ENCODE data around the gene NCOA5.

The NCOA5 gene

DNA sequence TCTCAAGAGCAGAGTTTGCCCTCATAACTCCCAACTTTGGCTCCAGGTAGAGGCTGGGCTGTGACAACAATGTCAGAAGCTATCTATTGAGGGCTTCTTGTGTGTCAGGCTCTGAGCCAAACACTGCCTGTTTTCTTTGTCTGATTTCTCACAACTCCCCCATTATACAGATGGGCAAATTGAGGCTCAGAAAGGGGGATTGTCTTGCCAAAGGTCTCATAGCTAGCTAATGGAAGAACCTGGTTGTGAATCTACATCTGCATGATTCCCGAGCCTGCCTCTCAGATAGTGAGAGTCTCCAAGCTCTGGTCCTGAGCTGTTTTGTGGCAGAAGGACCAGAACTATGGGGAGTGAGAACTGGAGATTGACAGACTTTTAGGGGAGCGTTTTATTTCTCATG is 29.8 kb upstream of the NCOA5 start:
- peaks cover 0 to 3% of the 10 kb centered on the region in 2 donors for H3K4me1 ChIP-seq (ENCODE audit: control insufficient read depth in 2 of 2, insufficient read depth in 1 of 2, low read depth in 1 of 2, low read length in 2 of 2)
- H3K36me3 ChIP-seq (replicated peaks in 1 of 2; ENCODE audit: control insufficient read depth in 2 of 2, insufficient read depth in 2 of 2, low read length in 2 of 2), result peaks cover 0 to 1% of the 10 kb centered on the region in 2 donors
- no peak overlapping the region for H3K4me2 ChIP-seq (ENCODE audit: insufficient read depth, low read length, poor library complexity, severe bottlenecking)
- H3K27ac ChIP-seq (replicated peaks; ENCODE audit: low read length), result no peak overlapping the region
- no peak overlapping the region for H3K4me3 ChIP-seq (ENCODE audit: low read length in 2 of 2)
- H3K4ac ChIP-seq (ENCODE audit: low read length), result no peak overlapping the region
- H3K27me3 ChIP-seq (ENCODE audit: control insufficient read depth in 3 of 3, insufficient read depth in 3 of 3, low read depth in 1 of 3, low read length in 3 of 3), result peaks cover 0 to 41% (median 2%) of the 10 kb centered on the region in 3 experiments
- H3K18ac ChIP-seq (ENCODE audit: low read length), result no peak overlapping the region
- no peak overlapping the region for H2BK15ac ChIP-seq (ENCODE audit: low read length)
- WGBS, 2 donors (ENCODE audit: extremely low coverage in 2 of 2, insufficient read length in 2 of 2, insufficient replicate concordance in 1 of 2), result no CpG with 5 or more reads among the region's 2 CpGs
- no peak overlapping the region for H2BK120ac ChIP-seq (ENCODE audit: low read depth, low read length)
- H4K91ac ChIP-seq (ENCODE audit: low read depth, low read length, poor library complexity), result no peak overlapping the region
- H3K9me3 ChIP-seq (replicated peaks in 1 of 2; ENCODE audit: control insufficient read depth in 2 of 2, insufficient read depth in 1 of 2, low read depth in 1 of 2, low read length in 2 of 2), result no peaks in the 10 kb centered on the region
- H3K79me1 ChIP-seq (ENCODE audit: low read depth, low read length), result no peaks in the 10 kb centered on the region
- H3K9ac ChIP-seq (ENCODE audit: low read depth, low read length, poor library complexity), result no peak overlapping the region
- H2BK5ac ChIP-seq (ENCODE audit: low read length), result no peak overlapping the region
- DNase-seq (ENCODE audit: low spot score), result no peak
- H3K14ac ChIP-seq (ENCODE audit: low read length), result no peak overlapping the region
- no peak overlapping the region for H2AFZ ChIP-seq (ENCODE audit: low read length)
- no peak overlapping the region for H4K8ac ChIP-seq (ENCODE audit: low read depth, low read length)
- H2AK5ac ChIP-seq (ENCODE audit: low read depth, low read length), result peak overlapping the region; percentile 29
- H3K23ac ChIP-seq (ENCODE audit: low read depth, low read length, poor library complexity), result no peak overlapping the region
- H2BK12ac ChIP-seq (ENCODE audit: low read length), result no peak overlapping the region

DNA sequence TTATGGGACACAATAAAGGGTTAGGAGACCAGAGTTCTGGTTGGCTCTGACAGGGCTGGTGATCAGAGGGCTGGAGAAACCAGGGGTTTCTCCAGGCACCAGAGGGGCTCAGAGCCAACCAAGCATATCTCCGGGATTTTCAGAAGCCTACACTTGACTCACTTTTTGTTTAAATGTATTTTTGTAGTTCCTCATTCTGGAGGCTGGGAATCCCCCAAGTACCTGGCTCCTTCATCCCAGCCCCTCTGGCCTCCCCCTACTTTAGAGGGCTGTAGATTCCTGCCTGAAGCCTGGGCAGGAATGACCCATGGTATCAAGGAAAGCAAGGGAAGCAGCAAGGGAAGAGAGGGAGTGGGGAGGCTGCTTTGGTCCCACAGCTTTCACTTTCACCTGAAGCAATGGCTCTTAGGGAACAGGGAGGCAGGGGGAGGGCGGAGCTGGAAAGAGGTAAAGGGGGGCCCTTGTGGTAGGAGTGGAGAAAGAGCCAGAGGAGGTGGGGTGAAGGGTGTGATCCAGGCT is 29.3 kb upstream of the NCOA5 start:
- H3K27me3 ChIP-seq (ENCODE audit: control insufficient read depth in 3 of 3, insufficient read depth in 3 of 3, low read depth in 1 of 3, low read length in 3 of 3), result peaks cover 0 to 45% (median 2%) of the 10 kb centered on the region in 3 experiments

DNA sequence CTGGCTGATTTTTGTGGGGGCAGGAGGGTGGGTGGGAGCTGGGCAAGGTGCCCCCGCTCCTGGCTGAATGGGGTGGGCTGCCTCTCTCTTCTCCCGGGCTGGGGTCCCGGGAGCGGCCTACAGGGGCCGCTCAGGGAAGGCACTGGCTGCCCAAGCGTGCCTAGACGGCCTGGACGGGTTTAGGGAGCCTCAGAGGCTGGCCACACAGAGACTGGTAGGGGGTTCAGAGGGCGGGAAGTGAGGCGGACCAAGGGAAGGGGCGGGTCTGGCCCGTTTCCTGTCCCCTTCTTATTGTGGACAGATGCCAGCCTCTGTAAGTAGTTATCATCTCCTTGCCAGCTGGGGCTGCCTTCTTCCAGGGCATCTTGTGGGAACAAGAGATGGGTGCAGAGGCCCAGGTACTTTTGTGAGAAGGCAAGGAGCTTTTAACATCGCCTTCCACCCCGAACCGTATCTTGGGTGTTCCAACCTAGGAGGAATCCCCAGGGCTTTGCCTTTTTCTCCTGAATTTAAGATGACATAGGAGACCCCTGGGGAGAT is 28.8 kb upstream of the NCOA5 start:
- Histone ChIP-seq H2BK5ac (ENCODE audit: low read length) (no peak overlapping the region), H3K36me3 (replicated peaks in 1 of 2; ENCODE audit: control insufficient read depth in 2 of 2, insufficient read depth in 2 of 2, low read length in 2 of 2) (peaks cover 0 to 1% of the 10 kb centered on the region in 2 donors), H4K8ac (ENCODE audit: low read depth, low read length) (no peak overlapping the region), H2BK120ac (ENCODE audit: low read depth, low read length) (no peak overlapping the region), H2BK12ac (ENCODE audit: low read length) (no peak overlapping the region), H3K14ac (ENCODE audit: low read length) (no peak overlapping the region), H3K23ac (ENCODE audit: low read depth, low read length, poor library complexity) (no peak overlapping the region), H3K18ac (ENCODE audit: low read length) (no peak overlapping the region), H3K4me1 (ENCODE audit: control insufficient read depth in 2 of 2, insufficient read depth in 1 of 2, low read depth in 1 of 2, low read length in 2 of 2) (peaks cover 0 to 3% of the 10 kb centered on the region in 2 donors), H2AFZ (ENCODE audit: low read length) (peak overlapping the region; percentile 77), H3K9me3 (replicated peaks in 1 of 2; ENCODE audit: control insufficient read depth in 2 of 2, insufficient read depth in 1 of 2, low read depth in 1 of 2, low read length in 2 of 2) (no peaks in the 10 kb centered on the region), H3K79me1 (ENCODE audit: low read depth, low read length) (no peaks in the 10 kb centered on the region), H4K91ac (ENCODE audit: low read depth, low read length, poor library complexity) (no peak overlapping the region), H2AK5ac (ENCODE audit: low read depth, low read length) (no peak overlapping the region), H3K9ac (ENCODE audit: low read depth, low read length, poor library complexity) (no peak overlapping the region), H3K27me3 (ENCODE audit: control insufficient read depth in 3 of 3, insufficient read depth in 3 of 3, low read depth in 1 of 3, low read length in 3 of 3) (peaks cover 0 to 51% (median 2%) of the 10 kb centered on the region in 3 experiments), H3K27ac (replicated peaks; ENCODE audit: low read length) (no peak overlapping the region), H3K4ac (ENCODE audit: low read length) (no peak overlapping the region), H3K4me3 (ENCODE audit: low read length in 2 of 2) (peak overlapping the region; percentile 24 to 77), H2BK15ac (ENCODE audit: low read length) (no peak overlapping the region), H3K4me2 (ENCODE audit: insufficient read depth, low read length, poor library complexity, severe bottlenecking) (peak overlapping the region; percentile 51)
- DNase-seq (ENCODE audit: low spot score), result no peak
- WGBS, 2 donors (ENCODE audit: extremely low coverage in 2 of 2, insufficient read length in 2 of 2, insufficient replicate concordance in 1 of 2), result no CpG with 5 or more reads among the region's 15 CpGs

More for the DNA sequence above, 29.3 kb upstream of the NCOA5 start:
- DNase-seq (ENCODE audit: low spot score), result no peak
- Histone ChIP-seq H2BK5ac (ENCODE audit: low read length) (no peak overlapping the region), H4K8ac (ENCODE audit: low read depth, low read length) (no peak overlapping the region), H3K18ac (ENCODE audit: low read length) (no peak overlapping the region), H3K36me3 (replicated peaks in 1 of 2; ENCODE audit: control insufficient read depth in 2 of 2, insufficient read depth in 2 of 2, low read length in 2 of 2) (peaks cover 0 to 1% of the 10 kb centered on the region in 2 donors), H3K4me3 (ENCODE audit: low read length in 2 of 2) (no peak overlapping the region), H3K23ac (ENCODE audit: low read depth, low read length, poor library complexity) (no peak overlapping the region), H3K27ac (replicated peaks; ENCODE audit: low read length) (no peak overlapping the region), H3K4me1 (ENCODE audit: control insufficient read depth in 2 of 2, insufficient read depth in 1 of 2, low read depth in 1 of 2, low read length in 2 of 2) (peaks cover 0 to 3% of the 10 kb centered on the region in 2 donors), H4K91ac (ENCODE audit: low read depth, low read length, poor library complexity) (no peak overlapping the region), H3K14ac (ENCODE audit: low read length) (no peak overlapping the region), H3K79me1 (ENCODE audit: low read depth, low read length) (no peaks in the 10 kb centered on the region), H2BK12ac (ENCODE audit: low read length) (no peak overlapping the region), H2BK120ac (ENCODE audit: low read depth, low read length) (no peak overlapping the region), H3K9ac (ENCODE audit: low read depth, low read length, poor library complexity) (no peak overlapping the region), H2AFZ (ENCODE audit: low read length) (no peak overlapping the region), H3K4ac (ENCODE audit: low read length) (no peak overlapping the region), H2BK15ac (ENCODE audit: low read length) (no peak overlapping the region), H2AK5ac (ENCODE audit: low read depth, low read length) (peak overlapping the region; percentile 29), H3K4me2 (ENCODE audit: insufficient read depth, low read length, poor library complexity, severe bottlenecking) (no peak overlapping the region), H3K9me3 (replicated peaks in 1 of 2; ENCODE audit: control insufficient read depth in 2 of 2, insufficient read depth in 1 of 2, low read depth in 1 of 2, low read length in 2 of 2) (no peaks in the 10 kb centered on the region)
- WGBS, 2 donors (ENCODE audit: extremely low coverage in 2 of 2, insufficient read length in 2 of 2, insufficient replicate concordance in 1 of 2), result no CpG with 5 or more reads among the region's 2 CpGs

DNA sequence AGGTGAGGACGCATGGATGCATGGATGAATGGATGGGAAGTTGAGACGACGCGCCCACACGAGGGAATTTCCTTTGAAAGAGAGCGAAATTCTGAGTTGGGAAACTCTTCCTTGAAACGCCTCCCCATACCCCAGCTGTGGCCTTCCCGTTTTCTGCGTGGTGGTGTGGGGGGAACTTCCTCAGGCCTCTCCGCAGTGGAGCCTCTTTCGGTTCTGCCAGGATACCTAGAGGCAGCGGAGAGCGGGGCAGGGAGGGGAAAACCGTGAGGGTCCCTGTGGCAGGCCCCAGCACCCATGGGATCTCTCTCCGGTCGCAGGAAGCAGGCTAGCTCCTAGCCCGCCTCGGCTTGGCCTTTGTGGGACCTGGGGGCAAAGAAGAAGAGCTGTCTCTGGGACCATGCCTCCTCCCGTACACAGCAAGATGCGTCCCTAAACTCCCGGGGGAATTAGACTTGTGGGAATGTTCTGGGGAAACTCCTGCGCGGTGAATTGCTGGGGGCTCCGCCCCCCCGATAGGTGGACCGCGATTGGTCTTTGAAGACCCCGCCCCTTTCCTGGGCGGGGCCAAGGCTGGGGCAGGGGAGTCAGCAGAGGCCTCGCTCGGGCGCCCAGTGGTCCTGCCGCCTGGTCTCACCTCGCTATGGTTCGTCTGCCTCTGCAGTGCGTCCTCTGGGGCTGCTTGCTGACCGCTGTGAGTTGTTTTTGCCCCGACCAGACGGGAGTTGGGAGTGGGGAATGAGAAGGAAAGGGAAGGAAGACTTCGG is 28.1 kb upstream of the NCOA5 start, which contains the start of gene CD40:
Gene CD40 (plus strand): TSS at position 611 of the 764 bp plus-strand sequence. CDS start 30 bp downstream, at position 641.
- Histone ChIP-seq H2AFZ (ENCODE audit: low read length) (peak within 1 kb of the TSS; percentile 77), H3K4me3 (ENCODE audit: low read length in 2 of 2) (peak within 1 kb of the TSS; percentile 24 to 77), H3K36me3 (replicated peaks in 1 of 2; ENCODE audit: control insufficient read depth in 2 of 2, insufficient read depth in 2 of 2, low read length in 2 of 2) (peaks cover 0 to 1% of the 10 kb centered on the region in 2 donors), H3K9me3 (replicated peaks in 1 of 2; ENCODE audit: control insufficient read depth in 2 of 2, insufficient read depth in 1 of 2, low read depth in 1 of 2, low read length in 2 of 2) (no peaks in the 10 kb centered on the region), H2BK12ac (ENCODE audit: low read length) (no peak within 1 kb of the TSS), H3K4me2 (ENCODE audit: insufficient read depth, low read length, poor library complexity, severe bottlenecking) (peak within 1 kb of the TSS; percentile 66), H4K8ac (ENCODE audit: low read depth, low read length) (no peak within 1 kb of the TSS), H3K27me3 (ENCODE audit: control insufficient read depth in 3 of 3, insufficient read depth in 3 of 3, low read depth in 1 of 3, low read length in 3 of 3) (peaks cover 0 to 53% (median 2%) of the 10 kb centered on the region in 3 experiments), H3K4ac (ENCODE audit: low read length) (no peak within 1 kb of the TSS), H4K91ac (ENCODE audit: low read depth, low read length, poor library complexity) (no peak within 1 kb of the TSS), H3K27ac (replicated peaks; ENCODE audit: low read length) (no peak within 1 kb of the TSS), H2BK120ac (ENCODE audit: low read depth, low read length) (no peak within 1 kb of the TSS), H3K18ac (ENCODE audit: low read length) (peak within 1 kb of the TSS; percentile 23), H3K23ac (ENCODE audit: low read depth, low read length, poor library complexity) (no peak within 1 kb of the TSS), H3K79me1 (ENCODE audit: low read depth, low read length) (no peaks in the 10 kb centered on the region), H2AK5ac (ENCODE audit: low read depth, low read length) (peak within 1 kb of the TSS; percentile 29), H2BK15ac (ENCODE audit: low read length) (no peak within 1 kb of the TSS), H2BK5ac (ENCODE audit: low read length) (no peak within 1 kb of the TSS), H3K4me1 (ENCODE audit: control insufficient read depth in 2 of 2, insufficient read depth in 1 of 2, low read depth in 1 of 2, low read length in 2 of 2) (peaks cover 0 to 3% of the 10 kb centered on the region in 2 donors), H3K14ac (ENCODE audit: low read length) (no peak within 1 kb of the TSS), H3K9ac (ENCODE audit: low read depth, low read length, poor library complexity) (peak within 1 kb of the TSS; percentile 70)
- peak; percentile 82 for DNase-seq (ENCODE audit: low spot score)
- no CpG with 5 or more reads among the region's 40 CpGs for WGBS, 2 donors (ENCODE audit: extremely low coverage in 2 of 2, insufficient read length in 2 of 2, insufficient replicate concordance in 1 of 2)

Data from neuronal stem cell (in vitro differentiated cells).